Calu3 (cell line): Measurements from ENCODE around the gene PHPT1. TPM values are rescaled to one million over a fixed set of nuclear protein-coding genes. Genes with fewer than 3 reads are reported as not detected.
"Not testable (repeated sequence)": the region's sequence is repeated elsewhere in the genome, so short reads cannot be mapped to it uniquely, and the experiment has no call there.

Source experiments
- Bru-seq: library from RNA; stranded (reverse); fragments of 400-500 nt; gene quantifications from one replicate; lab custom pipeline; 2021; lab: Mats Ljungman, UMichigan
- BruChase-seq, 2 experiments: library from RNA; stranded (reverse); fragments of 400-500 nt; gene quantifications; one replicate each; lab custom pipeline; 2021; lab: Mats Ljungman, UMichigan
- BruUV-seq: library from RNA; stranded (reverse); fragments of 400-500 nt; replicated peaks from 2 replicates; lab custom pipeline; 2021; lab: Mats Ljungman, UMichigan
- CTCF ChIA-PET: fragments of 300-600 bp; sonication (Branson Sonifier 250); formaldehyde crosslinking; loops from one replicate; lab custom pipeline; 2022; ENCODE audit warnings: antibody characterized with exemption; lab: Charles Lee
- DNase-seq: peaks from one replicate; pipeline ENCODE4 v3.0.0; 2022
- H3K27ac Mint-ChIP-seq: one replicate; pipeline ENCODE4 v1.8.0; 2022; ENCODE audit warnings: mixed read lengths; ENCODE audit not compliant: unreplicated experiment
- H3K27me3 Mint-ChIP-seq: one replicate; pipeline ENCODE4 v1.8.0; 2022; ENCODE audit warnings: mixed read lengths; ENCODE audit not compliant: unreplicated experiment
- H3K36me3 Mint-ChIP-seq: one replicate; pipeline ENCODE4 v1.8.0; 2022; ENCODE audit warnings: mild to moderate bottlenecking, moderate library complexity, mixed read lengths; ENCODE audit not compliant: insufficient read depth, unreplicated experiment
- H3K4me1 Mint-ChIP-seq: one replicate; pipeline ENCODE4 v1.8.0; 2022; ENCODE audit warnings: mild to moderate bottlenecking, low read depth, mixed read lengths; ENCODE audit not compliant: unreplicated experiment
- H3K4me3 Mint-ChIP-seq: one replicate; pipeline ENCODE4 v1.8.0; 2022; ENCODE audit warnings: mild to moderate bottlenecking, low read depth, moderate library complexity, mixed read lengths; ENCODE audit not compliant: unreplicated experiment
- H3K9me3 Mint-ChIP-seq: one replicate; pipeline ENCODE4 v1.8.0; 2022; ENCODE audit warnings: low read depth, mixed read lengths; ENCODE audit not compliant: unreplicated experiment
- intact Hi-C: fragments of 100-400 bp; cut with micrococcal nuclease; formaldehyde crosslinking; loops from one replicate; pipeline ENCODE4 v1.10.0; 2022; ENCODE audit not compliant: unreplicated experiment
- long read RNA-seq: library from polyadenylated mRNA; stranded (forward); transcript quantifications from one replicate; pipeline ENCODE4 v2.0.0, GENCODE V29; 2022
- total RNA-seq: library from RNA; stranded (reverse); gene quantifications from 2 replicates; pipeline ENCODE4 v1.2.3, GENCODE V29; 2022
- TF ChIP-seq, protein P1 (sequence below): fragments of 200-600 bp; IDR thresholded peaks from one replicate; pipeline ENCODE4 v1.8.0; 2022; ENCODE audit warnings: antibody characterized with exemption; ENCODE audit not compliant: unreplicated experiment

PHPT1 gene
- total RNA-seq (44.1 and 48.7 TPM in 2 replicates), Bru-seq, nascent RNA (percentile 55 among the genes with signal in this experiment), BruChase-seq, experiment 1, labeled RNA remaining after a 6-hour chase (percentile 81 among the genes with signal in this experiment), BruChase-seq, experiment 2, labeled RNA remaining after a 2-hour chase (percentile 65 among the genes with signal in this experiment)
- long read RNA-seq, transcript PHPT1-201 (3 exons, 890 nt), result major isoform, 85 of 109 reads
- long read RNA-seq, partial matches to known transcripts, result 6 of 109 reads
- long read RNA-seq, other reads (novel, unspliced or antisense), result 9 of 109 reads

- H3K27ac Mint-ChIP-seq, result peak within 1 kb of the TSS; percentile 98
- CTCF ChIA-PET, result no interaction called here
- no TSS peak for BruUV-seq
- peaks cover 5% of the 10 kb centered on the region for H3K4me1 Mint-ChIP-seq
- H3K36me3 Mint-ChIP-seq, result peaks cover 59% of the 10 kb centered on the region
- H3K27me3 Mint-ChIP-seq, result no peaks in the 10 kb centered on the region
- intact Hi-C loops, result no loop called here
- TF ChIP-seq, protein P1, sequence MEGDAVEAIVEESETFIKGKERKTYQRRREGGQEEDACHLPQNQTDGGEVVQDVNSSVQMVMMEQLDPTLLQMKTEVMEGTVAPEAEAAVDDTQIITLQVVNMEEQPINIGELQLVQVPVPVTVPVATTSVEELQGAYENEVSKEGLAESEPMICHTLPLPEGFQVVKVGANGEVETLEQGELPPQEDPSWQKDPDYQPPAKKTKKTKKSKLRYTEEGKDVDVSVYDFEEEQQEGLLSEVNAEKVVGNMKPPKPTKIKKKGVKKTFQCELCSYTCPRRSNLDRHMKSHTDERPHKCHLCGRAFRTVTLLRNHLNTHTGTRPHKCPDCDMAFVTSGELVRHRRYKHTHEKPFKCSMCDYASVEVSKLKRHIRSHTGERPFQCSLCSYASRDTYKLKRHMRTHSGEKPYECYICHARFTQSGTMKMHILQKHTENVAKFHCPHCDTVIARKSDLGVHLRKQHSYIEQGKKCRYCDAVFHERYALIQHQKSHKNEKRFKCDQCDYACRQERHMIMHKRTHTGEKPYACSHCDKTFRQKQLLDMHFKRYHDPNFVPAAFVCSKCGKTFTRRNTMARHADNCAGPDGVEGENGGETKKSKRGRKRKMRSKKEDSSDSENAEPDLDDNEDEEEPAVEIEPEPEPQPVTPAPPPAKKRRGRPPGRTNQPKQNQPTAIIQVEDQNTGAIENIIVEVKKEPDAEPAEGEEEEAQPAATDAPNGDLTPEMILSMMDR, result no peak
- H3K9me3 Mint-ChIP-seq, result no peaks in the 10 kb centered on the region
- peak; percentile 94 for DNase-seq
- H3K4me3 Mint-ChIP-seq, result peak within 1 kb of the TSS; percentile 96
These were observed at the start of gene PHPT1 for GRCh38 chr9:136849038-136849959. TSS of gene PHPT1 (plus strand) at chr9:136849409. CDS start at chr9:136849431, 22 bp downstream.

GRCh38 chr9:136799854-136800657 lies 49.2 kb upstream of the PHPT1 start:
- Mint-ChIP-seq H3K4me1 (no peaks in the 10 kb centered on the region), H3K36me3 (peaks cover 22% of the 10 kb centered on the region), H3K9me3 (no peaks in the 10 kb centered on the region), H3K27me3 (peaks cover 12% of the 10 kb centered on the region), H3K27ac (no peak overlapping the region), H3K4me3 (peak overlapping the region; percentile 63)
- CTCF ChIA-PET, result interaction anchor here (0.6 to 1.4 kb wide), 4 partner anchors 9 to 42 kb away, joined by 3 to 5 read pairs (median 4); partner anchors contain the start of gene AJM1
- intact Hi-C loops, result no loop called here
- TF ChIP-seq, protein P1, result no peak
- DNase-seq, result peak; percentile 82
- no TSS peak for BruUV-seq

DNA sequence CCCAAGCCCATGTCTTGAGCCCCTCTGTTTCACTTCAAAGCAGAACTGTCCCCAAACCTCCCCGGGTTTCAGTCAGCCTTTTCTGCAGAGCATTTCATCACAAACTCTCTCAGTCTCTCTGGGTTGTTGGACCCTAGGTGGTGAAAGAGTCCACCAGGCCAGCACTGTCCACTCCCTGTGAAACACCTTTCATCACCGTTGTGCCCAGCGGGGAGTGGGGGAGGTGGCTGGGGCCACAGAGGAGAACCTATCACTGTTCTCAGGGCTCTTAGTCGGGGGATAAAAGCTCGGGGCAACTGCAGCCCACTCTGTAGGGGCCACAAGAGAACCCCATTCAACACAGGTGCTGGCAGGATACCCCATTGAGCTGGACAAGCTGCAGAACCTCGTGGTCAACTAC lies 46.9 kb upstream of the PHPT1 start:
- intact Hi-C loops, result no loop called here
- TF ChIP-seq, protein P1, result no peak
- Mint-ChIP-seq H3K9me3 (no peaks in the 10 kb centered on the region), H3K4me3 (no peak overlapping the region), H3K36me3 (peaks cover 28% of the 10 kb centered on the region), H3K4me1 (no peaks in the 10 kb centered on the region), H3K27me3 (no peaks in the 10 kb centered on the region), H3K27ac (no peak overlapping the region)
- DNase-seq, result no peak
- no TSS peak for BruUV-seq
- CTCF ChIA-PET, result no interaction called here

- intact Hi-C loops, CTCF ChIA-PET, H3K27me3 Mint-ChIP-seq, H3K9me3 Mint-ChIP-seq, H3K4me1 Mint-ChIP-seq, DNase-seq, H3K27ac Mint-ChIP-seq, BruUV-seq, H3K4me3 Mint-ChIP-seq: not testable (repeated sequence)
- peaks cover 32% of the 10 kb centered on the region for H3K36me3 Mint-ChIP-seq
These were observed 46.1 kb upstream of the PHPT1 start for GRCh38 chr9:136803009-136803550.
